GM19397 (cell line): ENCODE results near the gene SLC38A9.
"Not testable (repeated sequence)": the region's sequence is repeated elsewhere in the genome, so short reads cannot be mapped to it uniquely, and the experiment has no call there.

ENCODE experiments used
- ATAC-seq: cut with Tn5 transposase; IDR thresholded peaks from one replicate; pipeline ENCODE4 v1.9.1; 2021; ENCODE audit warnings: mild to moderate bottlenecking, moderate library complexity; ENCODE audit not compliant: unreplicated experiment

SLC38A9 gene

DNA sequence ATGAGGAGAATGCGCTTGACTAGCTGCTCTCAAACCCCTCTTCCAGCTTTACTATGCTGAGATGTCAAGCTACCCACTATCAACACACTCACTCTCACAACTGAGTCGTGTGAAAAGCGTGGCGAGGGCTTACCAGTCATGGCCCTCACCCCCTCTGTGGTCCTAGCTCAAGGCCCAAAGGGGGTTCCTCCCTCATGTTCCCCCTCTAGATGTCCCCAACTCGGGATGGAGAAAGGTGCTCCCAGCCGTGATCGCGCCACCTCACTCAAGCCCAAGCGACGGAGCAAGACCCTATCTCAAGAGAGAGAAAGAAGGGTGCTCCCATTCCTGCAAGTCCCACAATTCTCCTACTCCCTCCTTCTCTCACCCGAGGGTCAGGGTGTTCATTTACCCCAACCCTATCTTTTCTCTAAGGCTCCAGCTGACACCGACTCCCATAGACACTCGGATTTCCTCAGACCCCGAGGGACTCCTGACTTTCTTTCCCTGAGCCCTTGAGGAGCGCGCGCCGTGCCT lies 559 bp downstream of the SLC38A9 start:
- ATAC-seq: no peak

DNA sequence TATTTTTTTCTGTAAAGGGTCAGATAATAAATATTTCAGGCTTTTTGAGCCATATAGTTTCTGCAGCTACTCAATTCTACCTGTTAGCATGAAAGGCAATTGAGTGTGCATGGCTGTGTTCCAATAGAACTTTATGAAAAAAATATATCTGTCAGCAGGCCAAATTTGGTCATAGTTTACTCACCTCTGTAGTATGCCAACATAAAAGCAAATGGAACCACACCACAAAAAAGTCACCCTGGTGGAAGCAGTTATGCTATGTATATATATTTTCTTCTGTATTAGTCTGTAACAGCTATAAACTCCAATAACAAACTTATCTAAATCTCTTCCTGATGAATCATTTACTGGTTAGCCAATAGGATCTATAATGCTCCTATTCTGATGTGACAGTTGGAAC lies 3.4 kb downstream of the SLC38A9 start:
- ATAC-seq: no peak

DNA sequence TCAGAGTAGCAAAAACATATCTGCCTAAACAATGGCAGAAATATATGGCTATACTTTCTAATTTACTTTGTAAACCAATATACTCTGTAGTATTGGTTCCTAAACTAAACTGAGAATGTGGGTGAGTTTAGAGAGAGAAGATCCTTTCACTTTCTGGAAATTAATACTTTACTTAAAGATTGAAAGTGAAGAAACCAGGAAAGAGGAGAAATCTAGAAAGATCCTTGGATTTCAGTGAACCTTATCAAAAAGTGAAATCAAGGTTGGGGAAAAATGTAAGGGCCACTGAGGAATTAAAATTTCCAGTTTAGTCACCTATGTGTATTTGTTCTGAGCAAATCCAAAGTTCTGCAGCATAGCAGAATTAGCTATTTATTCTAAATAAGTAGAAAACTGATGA lies 5.9 kb downstream of the SLC38A9 start:
- no peak for ATAC-seq

DNA sequence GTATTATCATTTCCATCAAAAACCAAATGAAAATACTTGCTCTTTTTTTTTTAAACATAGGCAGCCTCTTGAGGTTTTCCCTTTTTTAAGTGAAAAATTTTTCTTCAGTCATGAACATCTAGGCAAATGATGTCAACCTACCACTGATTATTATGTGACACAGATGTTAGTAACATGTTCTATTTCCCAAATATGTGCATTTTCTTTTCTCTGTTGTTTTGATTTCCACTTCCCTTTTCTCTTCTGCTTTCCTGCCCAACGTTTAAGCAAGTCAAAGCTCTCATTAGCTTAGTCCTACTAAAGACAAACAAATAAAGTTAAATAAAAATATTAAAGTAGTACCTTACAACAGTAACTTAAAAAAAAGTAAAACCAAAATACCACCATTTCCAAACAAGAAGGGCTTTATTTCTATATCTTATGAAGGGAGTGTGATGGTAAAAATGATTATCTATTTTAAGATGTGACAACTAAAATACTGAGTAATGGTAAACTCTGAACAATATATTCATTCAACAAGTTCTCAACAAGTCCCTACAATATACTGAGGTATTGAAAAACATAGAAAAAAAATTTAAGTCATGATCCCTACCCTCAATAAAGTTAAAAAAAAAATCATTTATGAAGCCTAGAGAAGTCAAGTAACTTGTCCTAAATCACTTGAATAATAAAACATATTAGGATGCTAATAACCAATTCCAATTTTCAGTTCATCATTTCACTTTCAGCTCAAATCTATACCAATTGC lies 9.4 kb downstream of the SLC38A9 start:
- ATAC-seq: no peak

DNA sequence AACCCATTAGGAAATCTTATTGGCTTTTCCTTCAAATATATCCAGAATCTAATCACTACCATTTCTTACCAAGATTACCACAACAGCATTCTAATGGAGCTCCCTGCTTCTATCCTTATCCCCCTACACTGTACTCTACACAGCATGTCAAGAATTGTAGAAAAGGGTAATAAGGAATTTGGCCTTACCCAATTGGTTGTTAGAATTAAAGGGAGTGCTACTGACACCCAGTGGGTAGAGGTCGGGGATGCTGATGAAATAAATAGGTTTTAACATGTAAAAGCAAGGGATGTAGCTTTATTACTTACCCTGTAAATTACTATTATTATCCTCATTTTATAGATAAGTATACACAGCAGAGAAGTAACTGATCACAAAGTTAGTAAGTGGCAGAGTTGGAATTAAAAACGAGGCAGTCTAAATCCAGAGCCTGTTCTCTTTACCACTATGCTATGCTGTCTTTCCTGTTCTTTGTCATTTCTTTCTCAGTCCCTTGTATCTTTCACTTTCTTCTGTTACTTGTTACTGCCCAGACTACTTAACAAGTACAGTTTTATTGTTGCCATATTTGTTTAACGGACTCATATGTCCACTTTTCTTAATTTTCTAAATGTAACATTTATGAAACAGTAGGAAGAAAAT lies 10.5 kb downstream of the SLC38A9 start:
- no peak for ATAC-seq

DNA sequence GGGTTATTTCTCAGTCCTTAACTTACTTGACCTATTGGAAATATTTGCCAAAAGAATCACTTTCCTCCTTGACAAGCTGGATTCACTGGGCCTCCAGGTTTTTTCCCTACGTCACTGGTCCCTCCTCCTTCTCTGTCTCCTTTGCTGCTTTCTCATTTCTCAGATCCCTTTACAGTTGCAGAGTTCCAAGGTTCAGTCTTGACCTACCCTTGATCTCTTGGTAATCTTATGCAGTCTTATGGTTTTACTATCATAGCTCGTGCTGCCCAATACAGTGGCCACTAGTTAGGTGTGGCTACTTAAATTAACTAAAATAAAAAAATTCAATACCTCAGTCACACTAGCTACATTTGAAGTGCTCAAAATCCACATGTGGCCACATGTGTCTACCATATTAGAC lies 11.4 kb downstream of the SLC38A9 start:
- ATAC-seq: no peak

DNA sequence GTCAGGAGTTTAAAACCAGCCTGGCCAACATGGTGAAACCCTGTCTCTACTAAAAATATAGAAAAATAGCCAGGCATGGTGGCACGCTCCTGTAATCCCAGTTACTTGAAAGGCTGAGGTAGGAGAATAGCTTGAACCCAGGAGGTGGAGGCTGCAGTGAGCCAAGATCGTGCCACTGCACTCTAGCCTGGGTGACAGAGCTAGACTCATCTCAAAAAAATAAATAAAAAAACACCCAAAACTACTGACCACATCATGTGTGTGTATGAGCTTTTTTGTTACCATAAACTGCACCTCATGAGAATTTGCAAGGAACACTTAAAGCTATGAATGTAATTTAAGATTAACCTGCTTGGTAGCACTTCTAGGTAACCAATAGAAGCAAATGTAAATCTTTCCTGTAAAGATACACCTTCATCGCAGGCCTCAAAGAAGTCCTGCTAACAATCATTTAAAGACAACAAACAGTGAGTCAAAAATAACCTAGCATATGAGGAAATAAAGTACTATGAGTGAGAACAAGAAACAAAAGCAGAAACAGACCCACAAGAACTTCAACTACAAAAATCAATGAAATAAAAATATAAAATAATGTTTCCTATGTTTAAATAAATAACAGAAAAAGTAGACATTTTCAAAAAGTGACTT lies 13.0 kb downstream of the SLC38A9 start:
- ATAC-seq: no peak

DNA sequence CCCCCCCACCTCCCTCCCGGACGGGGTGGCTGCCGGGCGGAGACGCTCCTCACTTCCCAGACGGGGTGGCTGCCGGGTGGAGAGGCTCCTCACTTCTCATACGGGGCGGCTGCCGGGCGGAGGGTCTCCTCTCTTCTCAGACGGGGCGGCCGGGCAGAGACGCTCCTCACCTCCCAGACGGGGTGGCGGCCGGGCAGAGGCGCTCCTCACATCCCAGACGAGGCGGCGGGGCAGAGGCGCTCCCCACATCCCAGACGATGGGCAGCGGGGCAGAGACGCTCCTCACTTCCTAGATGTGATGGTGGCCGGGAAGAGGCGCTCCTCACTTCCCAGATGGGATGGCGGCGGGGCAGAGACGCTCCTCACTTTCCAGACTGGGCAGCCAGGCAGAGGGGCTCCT lies 15.4 kb downstream of the SLC38A9 start:
- ATAC-seq: not testable (repeated sequence)

DNA sequence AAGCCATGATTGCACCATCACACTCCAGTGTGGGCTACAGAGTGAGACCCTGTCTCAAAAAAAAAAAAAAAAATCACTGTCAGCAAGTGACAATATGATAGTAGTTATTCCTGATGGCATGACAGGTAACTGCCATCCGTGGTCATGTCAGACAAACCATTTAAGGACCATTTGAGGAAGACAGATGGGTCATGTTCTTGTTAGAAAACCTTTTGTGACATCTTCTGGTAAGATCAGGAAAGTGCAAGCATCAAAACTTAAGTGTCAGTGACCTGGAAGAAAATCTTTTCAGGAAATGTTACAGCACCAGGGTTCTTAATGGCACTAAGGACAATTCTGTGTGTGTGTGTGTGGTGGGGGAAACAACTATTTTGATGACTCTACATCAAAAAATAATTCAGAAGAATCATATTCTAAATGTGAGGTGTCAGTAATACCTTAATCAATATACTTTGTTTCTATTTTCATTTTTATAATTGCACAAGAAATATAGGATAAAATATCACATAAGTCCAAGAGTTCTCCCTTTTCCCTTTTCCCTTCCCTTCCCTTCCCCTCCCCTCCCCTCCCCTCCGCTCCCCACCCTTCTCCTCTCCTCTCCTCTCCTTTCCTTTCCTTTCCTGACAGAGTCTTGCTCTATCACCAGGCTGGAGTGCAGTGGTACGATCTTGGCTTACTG lies 17.8 kb downstream of the SLC38A9 start:
- ATAC-seq: no peak

DNA sequence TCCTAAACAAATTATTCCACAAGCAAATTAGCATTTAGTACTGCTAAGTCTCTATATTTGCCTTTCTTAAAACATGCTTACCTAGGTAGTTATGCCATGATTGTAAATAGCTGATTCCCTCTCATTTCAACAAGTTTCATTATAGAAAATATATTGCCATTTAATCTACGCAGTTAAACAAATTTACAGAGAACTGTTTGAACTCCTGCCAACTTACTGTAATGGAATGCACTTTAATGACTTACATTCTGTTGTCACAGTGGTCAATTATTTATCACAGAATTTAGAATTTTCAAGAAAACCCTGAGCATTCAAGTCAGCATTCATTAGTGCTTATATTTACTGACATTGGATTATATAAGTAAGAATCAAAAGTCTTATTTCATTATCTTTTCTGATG lies 19.6 kb downstream of the SLC38A9 start:
- ATAC-seq: no peak

DNA sequence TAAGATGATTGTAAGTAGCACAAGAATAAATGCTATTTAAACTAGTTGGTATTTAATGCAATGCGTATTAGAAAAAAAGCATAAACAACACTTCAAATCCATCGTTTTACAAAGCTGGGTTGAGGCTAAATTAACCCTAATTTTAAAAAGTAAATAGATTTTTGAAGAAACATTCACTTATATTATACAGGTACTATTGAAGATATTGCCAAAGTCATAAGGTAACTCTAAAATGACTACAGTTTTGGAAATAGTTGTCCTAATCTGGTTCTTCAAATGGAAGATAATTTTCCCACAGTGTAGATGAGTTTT lies 20.1 kb downstream of the SLC38A9 start:
- ATAC-seq: no peak

DNA sequence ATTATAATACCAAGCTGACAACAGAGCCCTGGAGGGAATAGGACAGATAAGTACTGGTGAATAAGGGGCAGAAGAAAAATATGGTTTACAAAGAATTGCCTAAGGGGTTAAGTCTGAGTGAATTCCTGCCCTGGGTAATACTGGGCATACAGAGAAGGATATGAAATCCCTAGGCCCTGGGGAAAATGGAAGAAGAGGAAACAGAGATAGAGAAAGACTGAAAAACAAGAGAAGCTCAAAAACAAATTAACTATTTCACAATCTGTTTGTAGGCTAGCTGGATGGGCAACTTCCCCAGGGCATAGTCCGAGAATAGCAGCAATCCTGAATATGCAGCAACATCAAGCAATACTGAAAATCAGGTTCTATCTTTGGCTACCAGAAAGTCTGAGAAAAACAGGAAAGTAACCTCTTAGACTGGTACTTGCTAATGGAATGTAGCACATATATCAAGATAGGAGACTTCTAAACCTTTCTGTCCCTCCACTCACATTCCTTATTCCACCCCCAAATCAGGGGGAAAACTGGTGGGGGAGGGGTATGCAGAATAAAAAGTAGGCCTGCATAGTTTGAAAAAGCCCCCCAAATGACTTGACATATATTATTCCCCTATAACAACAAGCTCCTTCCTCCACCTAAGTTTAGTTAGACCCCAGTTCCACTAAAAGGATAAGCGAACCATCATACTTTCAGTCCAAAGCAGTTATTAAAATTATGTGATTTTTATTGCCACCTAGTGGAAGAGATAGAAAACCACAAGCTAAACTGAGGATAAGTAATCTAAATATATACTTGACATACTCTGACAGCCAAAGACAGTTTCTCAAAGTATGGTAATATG lies 20.6 kb downstream of the SLC38A9 start:
- no peak for ATAC-seq

DNA sequence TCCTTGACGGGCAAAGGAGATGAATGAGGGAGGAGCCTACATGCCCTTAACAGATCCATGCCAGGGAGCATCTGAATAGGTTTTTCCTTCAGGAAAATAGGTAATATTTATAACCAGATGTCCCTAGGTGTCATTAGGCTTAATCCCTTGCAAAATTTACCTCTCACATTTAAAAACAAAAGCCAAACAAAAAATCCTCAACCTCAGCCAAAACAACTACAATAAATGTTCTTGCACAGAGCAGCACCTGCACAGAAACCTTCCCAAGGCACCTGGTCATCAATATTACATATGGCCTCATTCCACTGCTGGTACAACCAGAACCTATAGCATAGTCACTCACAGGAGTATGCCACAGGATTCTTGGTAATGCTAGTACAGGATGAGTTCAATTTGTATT lies 30.1 kb downstream of the SLC38A9 start:
- no peak for ATAC-seq

DNA sequence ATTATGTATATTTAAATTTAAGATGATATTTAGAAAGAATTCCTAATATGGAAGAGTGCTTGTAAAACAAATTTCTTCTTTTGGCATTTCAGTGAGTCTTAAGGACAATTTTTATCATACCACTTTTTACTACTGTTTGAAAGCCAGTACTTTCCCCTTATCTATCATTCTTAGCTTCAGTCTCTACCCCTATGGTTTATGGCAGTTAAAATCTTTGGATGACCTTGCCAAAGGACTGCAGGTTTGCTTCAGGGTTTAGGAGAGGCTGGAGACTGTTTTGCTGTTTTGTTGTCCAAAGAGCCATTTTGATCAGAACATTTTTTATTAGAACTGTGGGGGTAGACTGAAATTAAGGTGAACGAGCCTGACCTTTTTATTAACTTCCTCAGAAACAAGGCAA lies 30.8 kb downstream of the SLC38A9 start:
- ATAC-seq: no peak

DNA sequence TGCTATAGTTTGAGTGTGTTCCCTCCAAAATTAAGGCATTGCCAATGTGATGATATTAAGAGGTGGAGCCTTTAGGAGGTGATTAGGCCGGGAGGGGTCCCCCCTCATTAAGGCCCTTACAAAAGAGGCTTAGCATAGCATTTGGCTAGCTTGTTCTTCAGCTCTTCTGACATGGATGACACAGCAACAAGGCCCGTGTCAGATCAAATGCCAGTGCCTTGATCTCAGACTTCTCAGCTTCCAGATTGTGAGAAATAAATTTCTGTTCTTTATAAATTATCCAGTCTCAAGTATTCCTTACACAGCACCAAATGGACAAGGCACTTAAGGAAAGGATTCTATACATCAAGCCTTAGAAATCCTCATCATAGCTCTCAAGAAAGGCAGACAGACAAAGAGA lies 31.8 kb downstream of the SLC38A9 start:
- ATAC-seq: no peak

DNA sequence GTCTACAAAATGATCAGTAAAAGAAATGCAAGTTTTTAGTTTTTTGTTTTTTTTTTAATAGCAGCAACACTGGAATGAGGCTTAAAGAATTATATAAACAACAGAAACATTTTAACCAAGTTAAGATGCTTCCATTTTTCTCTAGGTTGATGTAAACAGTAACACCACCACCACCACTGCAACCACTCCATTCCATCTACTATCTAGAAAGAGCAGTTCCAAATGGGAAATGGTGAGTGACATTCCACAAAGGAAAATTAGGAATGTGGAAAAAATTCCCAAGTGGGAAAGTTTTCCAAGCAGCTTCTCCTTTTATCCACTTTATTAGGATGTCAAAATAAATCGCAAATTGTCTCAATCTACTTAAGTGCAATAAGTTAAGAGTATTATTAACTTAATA lies 32.6 kb downstream of the SLC38A9 start:
- no peak for ATAC-seq

DNA sequence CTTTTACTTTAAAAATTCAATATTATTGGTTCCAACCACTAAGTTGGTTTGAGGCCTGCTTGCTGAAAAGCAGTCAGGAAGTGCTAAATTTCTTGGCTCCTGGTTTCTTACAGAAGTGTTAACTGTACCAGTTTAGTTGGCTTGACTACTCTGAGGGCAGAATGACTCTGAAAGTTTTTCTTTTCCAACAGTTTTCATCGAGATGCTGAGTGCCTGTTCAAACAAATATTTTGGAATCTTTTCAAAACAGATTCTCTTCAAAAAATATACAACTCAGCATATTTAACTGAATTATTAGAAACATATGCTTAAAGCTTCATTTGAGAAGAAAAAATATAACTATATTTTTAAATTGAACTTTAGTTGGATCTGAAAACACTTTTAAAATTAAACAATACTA lies 37.0 kb downstream of the SLC38A9 start:
- no peak for ATAC-seq

DNA sequence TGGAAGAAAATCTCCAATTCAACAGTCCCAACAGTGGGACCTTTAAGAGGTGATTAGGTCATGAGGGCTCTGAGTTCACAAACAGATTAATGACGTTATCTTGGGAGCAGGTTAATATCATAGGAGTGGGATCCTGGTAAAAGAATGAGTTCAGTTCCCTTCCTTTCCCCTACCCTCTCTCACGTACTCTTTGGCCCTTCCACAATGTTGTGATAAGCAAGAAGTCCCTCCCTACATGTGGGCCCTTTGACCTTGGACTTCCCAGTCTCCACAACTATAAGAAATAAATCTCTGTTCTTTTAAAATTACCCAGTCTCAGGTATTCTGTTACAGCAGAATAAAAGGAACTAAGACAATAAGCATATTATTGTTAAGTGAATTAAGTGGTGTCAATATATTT lies 37.8 kb downstream of the SLC38A9 start:
- ATAC-seq: no peak

DNA sequence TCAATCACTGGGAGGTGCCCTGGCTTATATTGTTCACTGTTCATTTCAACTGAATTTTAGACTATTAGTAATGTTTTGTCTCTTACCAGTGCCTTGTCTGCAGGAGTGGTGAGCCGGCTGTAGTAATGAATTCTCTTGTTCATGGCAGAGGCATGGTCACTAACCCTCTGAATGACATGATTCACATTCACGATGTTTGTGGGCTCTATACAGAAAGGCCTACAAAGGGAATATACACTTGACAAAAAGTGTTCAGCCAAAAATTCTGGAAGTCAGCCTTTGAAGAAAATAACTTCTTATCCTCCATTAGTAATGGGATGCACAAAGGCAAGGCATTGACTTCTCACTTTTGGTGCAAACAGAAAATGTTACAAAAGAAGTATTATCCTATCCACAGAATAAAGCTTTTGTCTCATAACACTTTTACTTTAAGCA lies 39.6 kb downstream of the SLC38A9 start:
- ATAC-seq: no peak

DNA sequence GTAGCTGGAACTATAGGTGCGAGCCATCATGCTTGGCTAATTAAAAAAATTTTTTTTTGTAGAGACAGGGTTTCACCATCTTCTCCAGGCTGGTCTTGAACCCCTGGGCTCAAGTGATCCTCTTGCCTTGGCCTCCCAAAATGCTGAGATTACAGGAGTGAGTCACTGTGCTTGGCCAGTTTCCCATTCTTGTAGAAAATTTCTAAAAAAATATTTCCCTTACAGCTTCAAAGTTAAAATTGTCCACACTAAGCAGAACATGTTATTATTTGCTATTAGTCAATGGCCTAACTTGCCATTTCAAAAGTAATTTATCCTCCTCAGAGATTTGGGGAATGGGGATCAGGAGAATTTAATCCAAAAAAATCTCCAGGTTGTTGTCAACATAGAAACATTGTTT lies 40.1 kb downstream of the SLC38A9 start:
- no peak for ATAC-seq

DNA sequence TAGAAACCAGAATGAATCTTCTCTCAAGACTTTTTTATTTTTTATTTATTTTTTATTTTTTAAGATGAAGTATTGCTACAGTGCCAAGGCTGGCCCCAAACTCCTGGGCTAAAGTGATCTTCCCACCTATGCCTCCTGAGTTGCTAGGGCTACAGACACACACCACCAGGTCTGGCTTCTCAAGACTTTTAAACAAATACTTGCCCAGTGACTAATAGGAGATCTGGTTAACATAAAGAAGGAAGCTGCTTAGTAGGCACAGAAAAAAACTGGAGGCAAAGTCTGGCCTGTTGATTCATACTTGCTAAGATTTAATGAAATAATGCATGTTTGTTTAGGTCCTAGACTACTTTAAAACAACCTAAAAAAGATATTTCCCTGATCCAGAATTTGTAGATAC lies 43.8 kb downstream of the SLC38A9 start:
- ATAC-seq: no peak
